M059J (cell line): ENCODE measurements around the gene GALNT2. TPM values are rescaled to one million over a fixed set of nuclear protein-coding genes. Genes with fewer than 3 reads are reported as not detected.

Experiments
- DNase-seq: peaks from one replicate; pipeline ENCODE4 v3.0.0-alpha.2; 2012; ENCODE audit warnings: low read depth
- total RNA-seq: library from RNA; depleted of rRNA; stranded (reverse); fragments of >200 nt; shearing (Covaris generic); gene quantifications from 2 replicates; pipeline ENCODE4 v1.2.3, GENCODE V29; 2014

GALNT2 gene
- total RNA-seq, 1 experiment from 2014 or later: 65.1 TPM

GRCh38 chr1:230276401-230276800 is 209.4 kb downstream of the GALNT2 start:
- no peak for DNase-seq

GRCh38 chr1:230277201-230278025 is 210.4 kb downstream of the GALNT2 start:
- no peak for DNase-seq

GRCh38 chr1:230278376-230278775 is 211.3 kb downstream of the GALNT2 start:
- DNase-seq: no peak

GRCh38 chr1:230278871-230279582 is 212.0 kb downstream of the GALNT2 start:
- DNase-seq: no peak

- no peak for DNase-seq
These were observed 212.5 kb downstream of the GALNT2 start for GRCh38 chr1:230279583-230279945.

- DNase-seq: no peak
These were observed 213.2 kb downstream of the GALNT2 start for GRCh38 chr1:230280054-230280795.

GRCh38 chr1:230280906-230281413 is 213.9 kb downstream of the GALNT2 start:
- no peak for DNase-seq

- DNase-seq: no peak
These were observed 214.5 kb downstream of the GALNT2 start for GRCh38 chr1:230281556-230281955.

- DNase-seq: no peak
These were observed 215.1 kb downstream of the GALNT2 start for GRCh38 chr1:230282157-230282556.

- DNase-seq: no peak
These were observed 216.6 kb downstream of the GALNT2 start for GRCh38 chr1:230283678-230284077.

GRCh38 chr1:230284891-230285290 is 217.9 kb downstream of the GALNT2 start:
- DNase-seq: no peak

GRCh38 chr1:230285351-230285750 is 218.3 kb downstream of the GALNT2 start:
- DNase-seq: no peak

GRCh38 chr1:230286166-230286889 is 219.3 kb downstream of the GALNT2 start:
- no peak for DNase-seq

GRCh38 chr1:230286890-230287269 is 219.8 kb downstream of the GALNT2 start:
- no peak for DNase-seq

- no peak for DNase-seq
These were observed 220.8 kb downstream of the GALNT2 start for GRCh38 chr1:230287674-230288315.

GRCh38 chr1:230288641-230289349 is 221.8 kb downstream of the GALNT2 start:
- DNase-seq: peak; percentile 40

GRCh38 chr1:230289350-230289644 is 222.3 kb downstream of the GALNT2 start:
- no peak for DNase-seq

GRCh38 chr1:230291731-230292620 is 224.9 kb downstream of the GALNT2 start:
- DNase-seq: no peak

- no peak for DNase-seq
These were observed 225.8 kb downstream of the GALNT2 start for GRCh38 chr1:230292689-230293389.
